NCI-H226 (cell line): ENCODE measurements around the gene LMAN2L.

Experiments used
- DNase-seq: peaks from one replicate; pipeline ENCODE4 v3.0.0-alpha.2; 2015

The LMAN2L gene

GRCh38 chr2:96702098-96702785 is 37.6 kb downstream of the LMAN2L start:
- no peak for DNase-seq

- no peak for DNase-seq
Measured at GRCh38 chr2:96701636-96702035, 38.2 kb downstream of the LMAN2L start.

GRCh38 chr2:96700086-96700485 is 39.8 kb downstream of the LMAN2L start:
- no peak for DNase-seq

- DNase-seq: no peak
Measured at GRCh38 chr2:96699621-96700020, 40.2 kb downstream of the LMAN2L start.

- DNase-seq: no peak
Measured at GRCh38 chr2:96699021-96699420, 40.8 kb downstream of the LMAN2L start.

GRCh38 chr2:96698221-96698861 is 41.5 kb downstream of the LMAN2L start:
- DNase-seq: no peak

- no peak for DNase-seq
Measured at GRCh38 chr2:96697476-96697875, 42.4 kb downstream of the LMAN2L start.

GRCh38 chr2:96695602-96696001 is 44.3 kb downstream of the LMAN2L start:
- DNase-seq: no peak

- DNase-seq: no peak
Measured at GRCh38 chr2:96694816-96695455, 44.9 kb downstream of the LMAN2L start.

- DNase-seq: no peak
Measured at GRCh38 chr2:96694279-96694678, 45.6 kb downstream of the LMAN2L start.

GRCh38 chr2:96693286-96694200 is 46.3 kb downstream of the LMAN2L start:
- DNase-seq: no peak

GRCh38 chr2:96692094-96692971 is 47.5 kb downstream of the LMAN2L start:
- no peak for DNase-seq

- no peak for DNase-seq
Measured at GRCh38 chr2:96691022-96691612, 48.7 kb downstream of the LMAN2L start.

- DNase-seq: no peak
Measured at GRCh38 chr2:96690306-96691021, 49.4 kb downstream of the LMAN2L start.

GRCh38 chr2:96689431-96689991 is 50.4 kb downstream of the LMAN2L start:
- no peak for DNase-seq

GRCh38 chr2:96688649-96689430 is 51.0 kb downstream of the LMAN2L start:
- DNase-seq: no peak

GRCh38 chr2:96687711-96688640 is 51.9 kb downstream of the LMAN2L start:
- no peak for DNase-seq

GRCh38 chr2:96687266-96687665 is 52.6 kb downstream of the LMAN2L start:
- DNase-seq: no peak
